Upper lobe of right lung (tissue), 1 donor: ENCODE results near the gene FOXO3. TPM values are rescaled to one million over a fixed set of nuclear protein-coding genes. Genes with fewer than 3 reads are reported as not detected.
"Not testable (repeated sequence)": the region's sequence is repeated elsewhere in the genome, so short reads cannot be mapped to it uniquely, and the experiment has no call there.

ENCODE experiments used
- ATAC-seq: fragments of 200-7000 bp; cut with Tn5 transposase; one replicate; pipeline ENCODE4 v1.9.1; 2020; ENCODE audit warnings: mild to moderate bottlenecking, moderate library complexity
- DNase-seq: peaks from one replicate; pipeline ENCODE4 v3.0.0-alpha.2; 2020
- H3K27ac ChIP-seq: fragments of 200-600 bp; one replicate; pipeline ENCODE4 v1.8.0; 2022
- H3K27me3 ChIP-seq: fragments of 200-600 bp; one replicate; pipeline ENCODE4 v1.8.0; 2022; ENCODE audit warnings: mild to moderate bottlenecking
- H3K36me3 ChIP-seq: fragments of 200-600 bp; one replicate; pipeline ENCODE4 v1.8.0; 2022
- H3K4me1 ChIP-seq: fragments of 200-600 bp; one replicate; pipeline ENCODE4 v1.8.0; 2022
- H3K4me3 ChIP-seq: fragments of 200-600 bp; one replicate; pipeline ENCODE4 v1.8.0; 2022; ENCODE audit warnings: mild to moderate bottlenecking
- H3K9me3 ChIP-seq: fragments of 200-600 bp; one replicate; pipeline ENCODE4 v1.8.0; 2022
- intact Hi-C: fragments of 100-400 bp; cut with DNase I; formaldehyde crosslinking; loops from one replicate; pipeline ENCODE4 v1.11.0; 2022
- total RNA-seq: library from RNA; stranded (reverse); fragmentation: NEBNext Ultra II Directional; extraction: Animal tissue kit (Norgen Biotek cat#: 25700); gene quantifications from one replicate; pipeline ENCODE4 v1.2.1, GENCODE V29; 2021
- TF ChIP-seq, protein P1 (sequence below): fragments of 200-600 bp; IDR thresholded peaks from one replicate; pipeline ENCODE4 v1.8.0; 2022; ENCODE audit warnings: antibody characterized with exemption
- donor health status: DM: no; HTN: yes; CAD: no; lungs with severe emphysema.

The FOXO3 gene
- total RNA-seq, 1 donor from 2014 or later = 73.6 TPM

GRCh38 chr6:108655806-108656651, 95.3 kb downstream of the FOXO3 start:
- no peak for DNase-seq
- no peaks in the 10 kb centered on the region for H3K36me3 ChIP-seq
- no peaks in the 10 kb centered on the region for H3K9me3 ChIP-seq
- ATAC-seq = no peak
- peak overlapping the region; percentile 74 for H3K27ac ChIP-seq
- peak overlapping the region; percentile 25 for H3K4me3 ChIP-seq
- H3K4me1 ChIP-seq = peaks cover 78% of the 10 kb centered on the region
- intact Hi-C loops = loop anchor here (10.0 kb wide), 1 partner anchor 51 kb away; no protein-coding TSS in a partner anchor
- H3K27me3 ChIP-seq = no peaks in the 10 kb centered on the region
- TF ChIP-seq, protein P1, sequence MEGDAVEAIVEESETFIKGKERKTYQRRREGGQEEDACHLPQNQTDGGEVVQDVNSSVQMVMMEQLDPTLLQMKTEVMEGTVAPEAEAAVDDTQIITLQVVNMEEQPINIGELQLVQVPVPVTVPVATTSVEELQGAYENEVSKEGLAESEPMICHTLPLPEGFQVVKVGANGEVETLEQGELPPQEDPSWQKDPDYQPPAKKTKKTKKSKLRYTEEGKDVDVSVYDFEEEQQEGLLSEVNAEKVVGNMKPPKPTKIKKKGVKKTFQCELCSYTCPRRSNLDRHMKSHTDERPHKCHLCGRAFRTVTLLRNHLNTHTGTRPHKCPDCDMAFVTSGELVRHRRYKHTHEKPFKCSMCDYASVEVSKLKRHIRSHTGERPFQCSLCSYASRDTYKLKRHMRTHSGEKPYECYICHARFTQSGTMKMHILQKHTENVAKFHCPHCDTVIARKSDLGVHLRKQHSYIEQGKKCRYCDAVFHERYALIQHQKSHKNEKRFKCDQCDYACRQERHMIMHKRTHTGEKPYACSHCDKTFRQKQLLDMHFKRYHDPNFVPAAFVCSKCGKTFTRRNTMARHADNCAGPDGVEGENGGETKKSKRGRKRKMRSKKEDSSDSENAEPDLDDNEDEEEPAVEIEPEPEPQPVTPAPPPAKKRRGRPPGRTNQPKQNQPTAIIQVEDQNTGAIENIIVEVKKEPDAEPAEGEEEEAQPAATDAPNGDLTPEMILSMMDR = no peak

DNA sequence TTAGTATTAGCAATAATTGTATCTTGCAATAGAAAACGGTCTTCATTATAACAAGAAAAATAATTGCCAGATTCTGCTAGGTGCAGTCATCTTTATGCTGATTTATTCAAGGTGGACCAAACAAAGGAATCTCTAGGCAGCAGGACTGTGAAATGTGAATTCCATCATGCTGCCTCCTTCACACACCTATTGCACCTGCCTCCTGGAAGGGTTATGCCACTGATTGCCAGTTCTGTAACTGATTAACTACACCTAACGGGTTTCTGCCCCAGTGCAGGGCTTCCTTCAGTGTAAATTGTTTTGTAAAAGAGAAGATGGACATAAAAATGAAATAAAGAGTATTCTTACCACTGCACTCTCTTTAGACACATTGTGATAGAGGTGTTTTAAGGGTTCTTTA, 96.1 kb downstream of the FOXO3 start:
- H3K36me3 ChIP-seq = no peaks in the 10 kb centered on the region
- no peak for DNase-seq
- intact Hi-C loops = loop anchor here (10.0 kb wide), 1 partner anchor 52 kb away; no protein-coding TSS in a partner anchor
- H3K27ac ChIP-seq = peak overlapping the region; percentile 74
- no peaks in the 10 kb centered on the region for H3K27me3 ChIP-seq
- peaks cover 73% of the 10 kb centered on the region for H3K4me1 ChIP-seq
- H3K4me3 ChIP-seq = peak overlapping the region; percentile 25
- TF ChIP-seq, protein P1 = no peak
- ATAC-seq = peak; percentile 64
- no peaks in the 10 kb centered on the region for H3K9me3 ChIP-seq

DNA sequence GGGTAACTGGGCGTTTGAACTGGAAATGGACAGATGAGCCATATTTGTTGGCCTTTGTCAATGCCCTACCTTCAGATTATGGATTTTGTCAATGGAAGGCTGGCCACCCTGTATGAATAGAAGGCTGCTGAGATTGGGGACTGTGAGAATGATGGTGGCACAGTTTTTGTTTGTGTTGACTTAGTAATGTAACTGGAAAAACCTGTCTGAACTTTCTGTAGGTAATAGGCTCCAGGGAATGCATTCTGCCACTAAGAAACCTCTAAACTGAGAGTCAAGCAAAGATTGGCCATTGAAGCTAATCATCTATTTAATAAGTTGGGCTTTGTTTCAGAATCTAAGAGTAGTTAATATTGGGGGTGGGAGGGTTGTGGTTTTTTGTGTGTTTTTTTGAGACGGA, 97.5 kb downstream of the FOXO3 start:
- no peaks in the 10 kb centered on the region for H3K27me3 ChIP-seq
- DNase-seq = no peak
- H3K27ac ChIP-seq = no peak overlapping the region
- peak overlapping the region; percentile 4 for H3K4me3 ChIP-seq
- ATAC-seq = no peak
- no peaks in the 10 kb centered on the region for H3K36me3 ChIP-seq
- intact Hi-C loops = loop anchor here (10.0 kb wide), 1 partner anchor 53 kb away; no protein-coding TSS in a partner anchor
- TF ChIP-seq, protein P1 = no peak
- peaks cover 60% of the 10 kb centered on the region for H3K4me1 ChIP-seq
- H3K9me3 ChIP-seq = no peaks in the 10 kb centered on the region

- intact Hi-C loops = loop anchor here (10.0 kb wide), 1 partner anchor 54 kb away; no protein-coding TSS in a partner anchor
- not testable (repeated sequence) for H3K36me3 ChIP-seq, H3K27me3 ChIP-seq, ATAC-seq, H3K27ac ChIP-seq, H3K4me3 ChIP-seq, H3K9me3 ChIP-seq, DNase-seq
- peaks cover 54% of the 10 kb centered on the region for H3K4me1 ChIP-seq
These were observed 98.1 kb downstream of the FOXO3 start for GRCh38 chr6:108658785-108659184.

DNA sequence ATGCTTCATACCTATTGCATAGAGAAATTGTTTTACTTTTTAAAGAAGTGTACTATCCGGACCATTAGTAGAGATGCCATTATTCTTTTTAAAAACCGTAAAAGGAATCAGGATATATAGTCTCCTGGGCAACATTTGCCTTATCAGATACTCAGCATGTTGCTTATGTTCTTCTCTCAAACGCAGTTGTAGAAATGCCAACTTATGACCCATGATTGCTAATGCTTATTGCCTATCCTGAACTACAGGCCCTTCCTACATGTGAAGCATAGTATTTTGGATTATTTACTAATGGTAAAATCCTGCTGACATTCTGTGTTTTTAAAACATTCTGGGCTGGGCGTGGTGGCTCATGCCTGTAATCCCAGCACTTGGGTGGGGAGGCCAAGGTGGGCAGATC, 99.5 kb downstream of the FOXO3 start:
- Histone ChIP-seq H3K4me3 (no peak overlapping the region), H3K27ac (no peak overlapping the region), H3K9me3 (no peaks in the 10 kb centered on the region), H3K36me3 (peaks cover 6% of the 10 kb centered on the region), H3K4me1 (peaks cover 39% of the 10 kb centered on the region), H3K27me3 (no peaks in the 10 kb centered on the region)
- ATAC-seq (no peak), DNase-seq (no peak)
- intact Hi-C loops = no loop called here
- TF ChIP-seq, protein P1 = no peak

DNA sequence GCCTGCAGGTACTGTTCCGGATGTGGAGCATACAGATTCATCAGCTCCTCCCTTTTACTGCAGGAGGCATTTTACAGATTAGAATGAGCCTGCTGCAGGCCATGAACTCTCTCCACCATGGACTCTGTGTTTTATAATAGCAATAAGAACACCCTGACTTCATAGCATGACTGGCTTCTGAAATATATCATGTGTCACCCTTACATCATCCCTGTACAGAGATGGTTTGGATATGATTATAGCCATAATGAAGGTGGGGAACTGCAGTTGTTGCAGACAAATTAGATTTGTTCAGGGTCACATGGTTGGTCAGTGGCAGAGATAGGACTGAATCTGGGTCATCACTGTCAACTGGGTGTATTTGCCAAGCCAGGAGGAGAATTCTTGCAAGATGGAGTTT, 100.7 kb downstream of the FOXO3 start:
- peak; percentile 49 for ATAC-seq
- Histone ChIP-seq H3K27ac (no peak overlapping the region), H3K27me3 (no peaks in the 10 kb centered on the region), H3K9me3 (no peaks in the 10 kb centered on the region), H3K4me1 (peaks cover 29% of the 10 kb centered on the region), H3K36me3 (peaks cover 14% of the 10 kb centered on the region), H3K4me3 (no peak overlapping the region)
- DNase-seq = no peak
- intact Hi-C loops = no loop called here
- TF ChIP-seq, protein P1 = no peak
